SIG-M5 treated with dmso at 0.1 percent for 504 hours (cell line): ENCODE data around the gene SLC9A3.

Experiments used
- DNase-seq: peaks from one replicate; lab custom pipeline; 2025; ENCODE audit not compliant: unreplicated experiment; lab: John Stamatoyannopoulos, UW

The SLC9A3 gene

DNA sequence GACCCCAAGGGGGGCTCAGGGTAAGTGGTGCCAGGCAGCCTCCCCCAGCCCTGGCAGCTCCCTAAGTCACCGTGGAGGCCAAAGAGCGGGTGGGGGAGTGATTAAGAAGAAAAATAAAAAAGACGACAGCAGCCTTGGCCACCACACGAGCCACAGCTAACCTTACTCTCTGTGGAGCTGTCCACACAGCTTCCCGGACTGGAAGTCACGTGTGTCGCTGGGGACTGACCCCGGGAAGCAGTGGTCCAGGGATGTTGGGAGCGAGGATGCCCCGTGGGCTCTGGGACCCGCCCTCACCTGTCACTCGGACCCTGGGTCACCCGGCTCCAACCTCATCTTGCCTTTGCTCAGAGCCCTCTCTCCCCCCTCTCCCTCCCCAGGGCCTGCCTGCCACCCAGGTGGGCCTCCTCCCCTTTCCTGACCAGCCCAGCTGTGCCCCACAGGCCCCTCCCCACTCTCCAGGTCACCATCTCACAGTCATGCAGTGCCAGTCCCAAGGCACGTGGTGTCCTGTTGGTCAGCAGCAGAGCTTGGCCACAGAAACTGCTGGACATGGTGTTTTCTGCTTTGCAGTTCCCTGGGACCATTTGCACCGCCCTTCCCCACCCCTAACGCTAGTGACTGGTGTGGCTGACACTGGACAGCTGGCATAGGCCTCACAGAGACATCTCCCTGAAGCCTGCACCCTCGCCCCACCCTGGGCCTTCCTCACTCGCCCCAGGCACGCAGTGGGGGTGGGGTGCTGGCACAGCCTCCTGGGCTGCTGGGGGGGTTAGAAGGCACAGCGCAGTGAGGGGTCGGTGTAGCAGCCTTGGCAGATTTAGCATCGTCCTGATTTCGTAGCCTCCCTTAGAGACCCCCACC, 91.1 kb downstream of the SLC9A3 start:
- no peak for DNase-seq

DNA sequence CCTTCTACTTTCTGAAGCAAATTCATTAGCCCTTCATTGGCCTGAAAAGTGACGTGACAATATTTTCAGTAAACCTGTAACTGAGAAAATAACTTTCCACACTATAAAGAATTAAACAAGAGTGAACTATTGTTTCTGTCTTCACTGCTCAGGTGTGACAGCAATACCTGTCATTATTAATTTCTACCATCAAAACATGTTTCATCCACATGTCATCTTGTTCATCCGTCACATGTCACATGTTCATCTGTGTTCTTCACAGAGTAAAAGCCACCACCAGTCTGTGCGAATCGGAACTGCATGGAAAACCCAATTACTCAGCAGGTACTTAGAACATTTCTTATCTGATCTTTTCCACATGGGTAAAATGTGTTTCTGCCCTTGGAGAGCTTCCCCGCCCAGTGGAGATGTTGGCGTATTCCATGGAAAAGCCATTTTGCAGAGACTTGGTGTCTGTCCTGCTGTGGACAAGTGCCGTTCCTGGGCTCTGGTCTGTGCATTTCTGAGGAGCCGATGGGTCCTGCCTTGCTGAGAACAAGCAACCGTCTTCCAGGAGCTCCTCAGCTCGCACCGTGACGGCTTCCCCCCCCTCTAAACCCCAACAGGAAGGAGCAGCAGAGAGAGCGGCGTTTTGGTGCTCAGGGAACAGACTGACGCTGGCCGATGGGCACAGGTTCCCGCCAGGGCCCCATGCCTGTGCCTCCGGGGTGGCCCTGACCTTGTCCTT, 91.9 kb downstream of the SLC9A3 start:
- DNase-seq = no peak

DNA sequence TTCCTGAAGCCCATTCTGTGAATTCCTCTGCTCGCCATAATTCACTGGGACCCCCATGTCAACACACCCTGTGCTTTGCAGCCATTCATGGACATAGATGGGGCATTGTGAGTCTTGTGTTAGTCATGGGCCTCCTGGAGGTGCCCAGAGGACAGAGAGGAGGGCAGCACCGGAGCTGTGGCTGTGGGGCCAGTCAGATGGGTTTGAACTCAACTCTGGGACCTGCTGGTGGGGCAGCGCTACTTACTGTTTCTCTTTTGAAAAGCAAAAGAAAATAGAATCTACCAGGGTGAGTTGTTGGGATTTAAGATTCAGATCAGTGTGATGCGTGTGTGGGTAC, 92.6 kb downstream of the SLC9A3 start:
- DNase-seq = no peak

DNA sequence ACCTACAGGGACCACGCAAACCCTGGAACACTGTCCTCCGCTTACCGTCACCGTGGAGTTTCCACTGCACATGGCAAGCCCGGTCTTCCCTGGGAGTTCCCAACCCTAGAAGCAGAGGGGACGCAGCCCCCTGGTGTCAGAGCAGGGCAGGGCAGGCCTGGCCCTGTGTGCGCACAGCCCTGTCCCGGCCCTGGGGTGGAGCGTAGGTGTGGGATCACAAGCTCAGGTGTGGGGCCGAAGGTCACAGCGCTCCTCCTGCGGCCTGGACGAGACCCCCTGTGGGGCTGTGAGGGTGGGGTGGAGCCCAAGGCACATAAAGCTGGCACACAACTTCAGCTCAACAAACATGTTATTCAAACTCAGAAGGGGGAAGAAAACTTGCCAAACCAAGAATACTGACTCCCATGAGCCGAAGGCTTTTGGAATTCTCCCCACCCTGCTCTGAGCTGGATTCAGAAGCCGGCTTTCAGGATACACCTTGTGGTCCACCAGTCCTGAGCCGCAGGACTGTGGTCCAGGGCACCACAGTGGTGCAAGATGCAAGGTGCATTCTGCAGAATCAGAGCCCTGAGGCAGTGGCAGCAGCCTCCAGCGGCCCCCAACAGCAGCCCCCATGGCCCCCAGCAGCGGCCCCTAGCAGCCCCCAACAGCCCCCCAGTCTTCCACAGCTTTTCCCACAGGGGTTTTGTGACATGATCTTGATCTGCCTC, 93.1 kb downstream of the SLC9A3 start:
- DNase-seq = no peak

DNA sequence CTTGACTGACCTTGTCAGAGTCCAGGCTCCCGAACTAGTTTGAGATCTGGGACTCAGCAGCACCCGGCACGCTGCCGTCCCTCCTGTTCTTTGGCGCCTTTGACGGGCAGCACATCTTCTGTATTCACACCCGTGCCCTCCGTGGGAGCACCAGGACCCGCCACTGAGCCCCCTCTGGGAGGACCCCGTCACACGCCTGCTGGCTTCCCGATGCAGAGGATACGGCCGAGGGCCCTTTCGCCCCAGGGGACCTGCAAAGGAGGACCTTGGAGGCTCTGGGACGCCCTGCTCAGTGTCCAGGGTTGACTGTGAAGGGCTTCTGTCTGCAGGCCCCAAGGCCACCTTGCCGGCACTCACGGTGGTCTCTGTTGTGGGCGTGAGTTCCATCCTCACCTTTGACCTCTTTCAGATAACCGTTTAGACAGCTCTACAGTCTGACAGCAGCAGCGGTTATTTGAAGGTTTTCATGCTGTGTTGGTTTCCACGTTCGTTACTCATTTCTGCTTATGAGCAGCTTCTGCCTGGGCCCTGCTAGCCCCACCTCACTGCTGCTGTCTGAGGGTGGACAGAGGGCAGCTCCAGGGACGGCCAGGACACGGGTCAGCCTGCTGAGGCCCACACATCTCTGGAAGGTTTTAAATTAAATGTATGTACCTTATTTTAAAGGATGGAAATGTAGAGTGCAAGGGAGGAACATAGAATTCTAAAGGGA, 93.9 kb downstream of the SLC9A3 start:
- DNase-seq = no peak

DNA sequence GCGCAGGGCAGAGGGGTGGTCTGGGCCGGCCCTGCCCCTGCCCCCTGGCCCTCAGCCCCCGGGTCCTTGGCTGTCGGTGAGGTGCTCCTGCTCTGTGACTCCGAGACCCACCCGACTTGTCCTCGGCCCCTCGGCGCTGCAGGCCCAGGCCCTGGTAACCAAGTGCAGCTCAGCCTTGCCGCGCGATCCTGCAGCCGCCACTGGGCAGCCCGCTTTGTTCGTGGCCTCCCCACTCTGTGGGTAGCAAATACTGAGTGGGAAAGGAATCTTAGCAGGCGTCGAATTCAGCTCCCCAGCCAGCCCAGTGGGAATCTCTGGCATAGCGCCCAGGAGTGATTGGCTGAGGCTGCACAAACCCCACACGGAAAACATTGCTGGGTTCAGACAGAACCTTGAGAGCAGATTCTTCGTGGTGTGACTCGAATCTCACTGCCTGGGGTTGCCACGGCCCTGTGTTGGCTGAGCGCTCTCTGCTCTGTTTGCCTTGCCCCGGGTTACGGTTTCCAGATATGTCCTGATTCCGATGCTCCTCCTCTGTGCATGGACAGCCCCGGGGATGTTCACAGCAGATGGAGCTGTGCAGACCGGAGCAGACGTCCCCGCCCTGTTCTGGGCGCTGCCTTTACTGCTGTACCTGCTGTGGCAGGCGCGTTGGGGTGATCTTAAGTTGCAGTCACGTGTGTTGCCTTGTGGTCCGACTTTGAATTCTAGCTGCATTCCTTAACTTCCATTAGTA, 94.6 kb downstream of the SLC9A3 start:
- DNase-seq = no peak

DNA sequence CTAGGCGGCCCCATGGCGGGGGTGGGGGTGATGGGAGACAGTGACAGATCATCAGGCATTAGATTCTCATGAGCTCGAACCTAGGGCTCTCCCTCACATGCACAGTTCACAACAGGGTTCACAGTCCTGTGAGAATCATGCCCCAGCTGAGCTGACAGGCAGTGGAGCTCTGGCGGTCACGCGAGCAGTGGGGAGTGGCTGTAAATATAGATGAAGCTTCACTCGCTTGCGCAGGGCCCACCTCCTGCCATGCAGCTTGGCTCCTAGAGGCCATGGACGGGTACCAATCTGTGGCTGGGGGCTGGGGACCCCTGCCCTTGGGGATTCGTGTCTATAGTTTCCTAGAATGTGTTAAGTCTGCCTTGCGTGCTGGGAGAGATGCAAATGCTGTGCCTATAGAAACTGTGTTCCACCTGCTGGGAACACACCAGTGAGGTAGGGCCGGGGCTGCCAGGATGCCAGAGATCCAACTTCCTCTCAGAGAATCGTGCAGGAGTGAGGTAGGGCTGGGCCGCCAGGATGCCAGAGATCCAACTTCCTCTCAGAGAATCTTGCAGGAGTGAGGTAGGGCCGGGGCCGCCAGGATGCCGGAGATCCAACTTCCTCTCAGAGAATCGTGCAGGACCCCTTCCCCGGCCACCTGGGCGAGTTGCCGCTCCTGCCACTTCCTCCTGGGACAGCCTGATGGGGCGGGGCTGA, 95.3 kb downstream of the SLC9A3 start:
- DNase-seq = no peak

DNA sequence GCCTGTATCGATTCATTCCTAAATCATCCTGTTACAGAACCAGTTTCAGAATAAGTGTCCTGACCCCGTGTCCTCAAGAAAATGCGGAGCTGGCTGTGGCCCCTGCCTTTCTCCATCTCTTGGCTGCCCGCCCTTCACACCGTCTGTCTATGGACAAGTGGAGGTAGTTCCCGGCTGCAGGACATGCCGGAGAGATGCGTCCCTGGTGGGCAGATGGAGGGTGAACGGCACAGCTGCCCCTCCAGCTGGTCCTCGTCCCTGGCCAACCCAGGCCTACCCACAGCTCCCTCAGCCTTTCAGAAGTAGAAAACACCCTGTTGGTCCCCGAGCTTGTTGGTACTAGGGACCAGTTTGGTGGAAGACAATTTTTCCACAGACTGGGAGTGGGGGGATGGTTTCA, 96.0 kb downstream of the SLC9A3 start:
- no peak for DNase-seq

DNA sequence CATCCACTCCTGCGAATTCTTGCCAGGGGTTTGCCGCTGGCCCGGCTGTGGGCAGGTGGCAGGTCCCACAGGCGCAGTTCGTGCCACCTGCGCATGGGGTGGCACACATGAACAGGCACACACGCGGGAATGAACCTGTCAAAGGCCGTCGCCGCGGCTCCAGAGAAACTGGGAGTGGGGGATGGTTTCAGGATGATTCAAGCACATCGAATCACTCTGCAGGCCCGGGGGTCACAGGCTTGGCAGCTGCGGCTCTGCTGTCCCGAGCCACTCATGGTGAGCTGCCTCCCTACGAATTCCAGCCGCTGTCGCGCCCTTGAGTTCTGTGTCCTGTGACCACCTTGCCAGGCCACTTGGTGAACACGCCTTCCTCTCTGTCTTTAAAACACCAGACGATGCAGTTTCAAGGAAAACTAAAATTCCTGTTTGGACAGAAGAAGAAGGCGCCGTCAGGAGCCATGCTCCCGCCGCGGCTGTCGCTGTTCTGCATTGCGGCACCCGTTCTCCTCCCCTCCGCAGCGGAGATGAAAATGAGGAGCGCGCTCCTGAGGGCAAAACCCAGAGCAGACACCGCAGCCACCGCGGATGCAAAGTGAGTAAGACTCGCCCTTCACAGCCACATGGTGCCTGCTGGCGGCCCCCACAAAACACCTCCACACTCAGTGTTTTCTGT, 96.7 kb downstream of the SLC9A3 start:
- no peak for DNase-seq

DNA sequence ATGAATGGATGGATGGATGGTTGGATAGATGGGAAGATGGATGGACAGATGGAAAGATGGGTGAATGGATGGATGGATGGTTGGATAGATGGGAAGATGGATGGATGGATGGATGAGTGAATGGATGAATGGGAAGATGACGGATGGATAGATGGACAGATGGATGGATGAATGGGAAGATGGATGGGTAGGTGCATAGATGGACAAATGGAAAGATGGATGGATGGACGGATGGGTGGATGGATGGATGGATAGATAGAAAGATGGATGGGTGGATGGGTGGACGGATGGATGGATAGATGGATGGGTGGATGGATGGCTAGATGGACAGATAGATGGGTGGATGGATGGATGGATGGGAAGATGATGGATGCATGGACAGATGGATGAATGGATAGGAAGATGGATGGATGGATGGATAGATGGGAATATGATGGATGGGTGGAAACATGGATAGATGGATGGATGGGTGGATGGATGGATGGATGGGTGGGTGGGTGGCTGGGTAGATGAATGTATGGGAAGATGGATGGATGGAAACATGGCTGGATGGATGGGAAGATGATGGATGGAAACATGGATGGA, 97.8 kb downstream of the SLC9A3 start:
- DNase-seq = no peak

DNA sequence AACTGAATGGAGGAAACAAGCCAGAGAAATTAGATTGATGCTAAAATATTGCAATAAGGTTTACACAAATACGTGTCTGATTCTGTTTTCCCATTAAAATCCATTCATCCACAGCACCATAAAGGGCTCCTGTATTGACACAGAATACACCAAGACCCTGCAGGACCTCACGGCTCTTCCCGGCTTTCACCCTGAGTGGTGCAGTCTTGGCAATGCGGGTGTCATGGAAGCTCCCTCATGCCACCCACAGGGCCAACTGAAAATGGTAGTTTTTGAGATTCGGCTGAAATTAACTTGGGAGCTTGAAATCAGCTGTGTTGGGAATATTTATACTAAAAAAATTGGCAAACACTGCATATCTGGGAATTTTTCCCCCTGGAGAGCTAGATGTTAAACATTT, 98.5 kb downstream of the SLC9A3 start:
- DNase-seq = no peak

DNA sequence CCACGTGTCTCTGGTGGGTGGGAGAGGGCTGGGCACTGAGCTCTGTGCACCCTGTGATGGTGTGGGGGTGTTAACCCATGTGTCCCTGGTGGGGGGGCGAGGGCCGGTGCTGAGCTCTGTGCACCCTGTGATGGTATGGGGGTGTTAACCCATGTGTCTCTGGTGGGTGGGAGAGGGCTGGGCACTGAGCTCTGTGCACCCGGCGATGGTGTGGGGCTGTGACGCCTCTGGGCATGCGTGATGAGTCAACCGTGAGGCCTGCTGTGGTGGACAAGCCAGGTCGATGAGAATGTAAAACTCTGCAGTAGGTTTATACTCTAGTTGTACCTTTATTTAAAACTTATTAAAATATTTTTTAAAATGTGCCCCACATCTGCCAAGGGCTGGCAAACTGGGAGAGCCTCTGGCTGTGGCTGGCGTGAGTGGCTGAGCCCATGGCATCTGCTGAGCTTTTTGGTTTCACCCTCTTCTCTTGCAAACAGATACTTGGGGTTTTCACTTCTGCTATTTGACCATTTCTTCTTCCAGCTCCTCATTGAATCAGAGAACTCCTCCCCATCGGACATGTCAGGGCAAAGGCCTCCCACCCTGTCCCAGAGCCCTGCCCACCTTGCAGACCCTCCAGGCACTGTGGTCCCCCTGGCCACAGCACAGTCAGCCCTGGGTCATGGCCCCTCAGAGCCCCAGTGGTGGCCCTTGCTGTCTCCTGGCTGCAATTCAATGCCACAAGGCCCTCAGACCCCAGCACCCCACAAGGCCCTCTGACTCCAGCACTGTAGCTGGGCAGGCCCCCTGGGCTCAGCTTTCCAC, 99.7 kb downstream of the SLC9A3 start:
- peak; percentile 68 for DNase-seq

DNA sequence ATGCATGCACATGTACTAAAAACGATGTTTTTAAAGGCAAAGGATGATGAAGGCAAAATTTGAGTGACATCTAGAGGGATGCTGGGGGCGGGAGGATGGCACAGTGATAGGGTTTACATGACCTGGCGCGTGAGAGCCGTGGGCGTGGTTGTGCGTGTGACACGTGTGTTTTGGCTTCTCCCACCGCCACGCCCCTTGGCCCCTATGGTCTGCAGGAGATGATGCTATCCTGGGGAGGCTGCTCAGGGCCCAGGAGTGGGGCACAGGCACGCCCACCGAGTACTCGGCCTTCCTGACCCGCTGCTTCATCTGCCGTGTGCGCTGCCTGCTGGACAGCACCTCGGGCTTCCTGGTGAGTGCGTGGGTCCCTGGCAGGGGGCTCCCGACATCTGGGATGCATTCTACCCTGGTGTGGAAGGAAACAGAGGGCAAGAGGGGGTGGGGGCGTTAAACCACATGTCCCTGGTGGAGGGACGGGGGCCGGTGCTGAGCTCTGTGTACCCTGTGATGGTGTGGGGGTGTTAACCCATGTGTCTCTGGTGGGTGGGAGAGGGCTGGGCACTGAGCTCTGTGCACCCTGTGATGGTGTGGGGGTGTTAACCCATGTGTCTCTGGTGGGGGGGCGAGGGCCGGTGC, 100.5 kb downstream of the SLC9A3 start:
- DNase-seq = no peak

DNA sequence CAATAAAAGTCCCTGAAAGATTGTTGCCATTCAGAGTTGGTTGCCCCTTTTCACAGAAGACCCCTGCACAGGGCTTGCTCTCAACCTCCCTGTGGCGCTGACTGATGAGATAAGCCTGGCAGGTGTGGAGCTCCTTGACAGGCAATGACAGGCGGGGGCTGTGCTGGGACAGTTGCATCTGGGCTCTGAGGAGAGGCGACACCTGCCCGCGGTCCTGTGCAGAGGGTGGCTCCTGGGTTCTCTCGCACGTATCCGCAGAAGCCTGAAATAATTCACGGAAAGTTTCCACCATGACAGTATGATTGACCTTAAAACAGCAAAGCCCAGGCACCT, 101.0 kb downstream of the SLC9A3 start:
- no peak for DNase-seq

DNA sequence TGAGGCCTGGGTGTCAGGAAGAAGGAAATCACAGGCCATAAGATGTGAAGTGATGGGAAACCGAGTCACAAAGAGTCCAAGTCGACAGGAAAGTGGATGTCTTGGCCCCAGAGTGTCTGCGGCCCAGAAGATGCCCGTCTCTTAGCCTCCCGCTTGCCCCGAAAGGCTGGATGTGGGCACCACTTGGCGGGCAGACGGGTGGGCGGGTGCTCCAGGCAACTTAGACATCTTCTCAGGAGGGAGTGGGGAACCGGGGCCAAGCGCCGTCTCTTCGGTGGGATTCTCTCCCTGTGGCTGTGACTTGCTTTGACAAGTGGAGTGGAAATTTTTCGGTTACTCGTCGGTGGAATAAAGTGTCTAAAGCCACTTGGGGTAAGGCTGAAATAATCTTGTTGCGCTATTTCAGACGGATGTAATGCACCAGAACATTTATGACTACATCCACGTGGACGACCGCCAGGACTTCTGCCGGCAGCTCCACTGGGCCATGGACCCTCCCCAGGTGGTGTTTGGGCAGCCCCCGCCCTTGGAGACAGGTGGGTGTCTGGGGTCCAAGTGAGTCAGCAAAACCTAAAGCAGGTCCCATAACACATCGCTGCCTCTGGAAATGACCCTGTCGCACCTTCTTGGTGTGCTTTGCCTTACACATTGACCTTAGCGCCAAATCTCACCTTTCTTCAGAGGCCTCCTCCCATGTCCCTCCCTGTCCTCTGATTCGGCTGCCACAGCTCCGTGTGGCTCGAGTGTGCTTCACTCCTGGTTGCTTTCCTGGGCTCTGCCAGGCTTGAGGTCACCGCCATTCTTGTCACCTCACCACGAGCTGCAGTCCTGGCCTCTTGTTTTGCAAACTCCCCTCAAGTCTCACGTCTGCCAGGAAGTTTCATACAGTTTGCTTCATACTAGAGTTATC, 101.7 kb downstream of the SLC9A3 start:
- DNase-seq = peak; percentile 31

DNA sequence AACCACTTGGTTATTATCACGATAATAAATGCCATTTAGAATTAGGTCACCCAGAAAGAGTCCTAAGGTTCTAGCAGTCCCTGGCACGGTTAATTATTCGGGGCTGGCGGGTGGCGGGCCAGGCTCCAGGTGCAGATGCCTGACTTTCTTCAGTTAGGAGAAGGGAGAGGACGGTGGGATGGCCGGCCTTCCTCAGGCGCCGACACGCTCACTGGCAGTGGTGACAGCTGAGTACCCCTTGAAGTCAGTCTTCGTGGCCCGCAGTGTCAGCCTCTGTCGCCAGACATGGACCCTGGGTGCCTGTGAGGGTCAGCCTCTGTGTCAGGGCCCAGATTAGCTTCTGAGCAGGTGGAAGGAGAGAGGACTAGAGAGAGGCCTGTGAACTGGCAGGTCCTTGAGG, 102.3 kb downstream of the SLC9A3 start:
- DNase-seq = no peak

DNA sequence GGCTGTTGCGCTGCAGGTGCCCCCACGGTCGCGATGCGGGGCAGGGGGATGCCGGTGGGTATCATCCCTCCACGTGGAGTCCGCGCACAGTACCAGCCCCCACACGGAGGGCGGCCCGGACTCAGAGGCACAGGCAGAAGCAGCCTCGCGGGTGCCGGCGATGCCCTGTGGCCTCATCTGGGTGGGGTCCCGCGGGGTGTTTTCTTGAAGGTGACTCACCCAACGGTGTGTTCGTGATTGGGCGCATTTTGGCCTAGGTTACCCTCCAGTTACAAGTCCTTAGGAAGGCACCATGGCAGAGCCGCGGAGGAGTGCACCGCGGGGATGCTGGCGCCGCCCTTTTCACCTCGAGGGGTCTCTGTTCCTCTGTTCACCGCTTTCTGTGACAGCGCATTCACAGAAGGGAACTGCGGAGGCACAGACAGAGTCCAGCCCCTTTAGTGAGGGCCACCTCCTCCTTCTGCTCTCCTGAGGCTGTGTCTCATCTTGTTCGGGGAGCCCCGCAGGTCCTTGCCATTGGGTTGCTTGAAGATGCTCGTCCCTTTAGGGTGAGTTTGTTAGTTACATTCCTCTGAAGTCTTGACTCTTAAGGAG, 102.9 kb downstream of the SLC9A3 start:
- no peak for DNase-seq
